Heart right ventricle (tissue), 16 donors: ENCODE results near the gene MROH7. TPM values are rescaled to one million over a fixed set of nuclear protein-coding genes. Genes with fewer than 3 reads are reported as not detected.

Experiments used
- ATAC-seq, 8 donors: fragments of 200-7000 bp; cut with Tn5 transposase; one replicate each; pipeline ENCODE4 v1.9.1; 2020; ENCODE audit warnings: mild to moderate bottlenecking in 8 of 8, moderate library complexity in 8 of 8, moderate number of reproducible peaks in 1 of 8
- DNase-seq, 2 donors: peaks; one replicate each; pipeline ENCODE4 v3.0.0-alpha.2; 2020
- H3K27ac ChIP-seq, 10 donors: fragments of 200-600 bp; sonication (generic) in 2 of 10; one replicate each; pipeline versions ENCODE4 v1.5.0 to v1.8.0; 2020 to 2022; ENCODE audit warnings: mild to moderate bottlenecking in 3 of 10
- H3K27me3 ChIP-seq, 7 donors: fragments of 200-600 bp; one replicate each; pipeline ENCODE4 v1.8.0; 2021 to 2022; ENCODE audit warnings: mild to moderate bottlenecking in 2 of 7
- H3K36me3 ChIP-seq, 9 donors: fragments of 200-600 bp; sonication (generic) in 1 of 9; one replicate each; pipeline versions ENCODE4 v1.5.0 to v1.8.0; 2020 to 2022; ENCODE audit warnings: mild to moderate bottlenecking in 2 of 9
- H3K4me1 ChIP-seq, 9 donors: fragments of 200-600 bp; sonication (generic) in 1 of 9; one replicate each; pipeline versions ENCODE4 v1.5.0 to v1.8.0; 2020 to 2022; ENCODE audit warnings: mild to moderate bottlenecking in 4 of 9
- H3K4me3 ChIP-seq, 10 donors: fragments of 200-600 bp; sonication (generic) in 2 of 10; one replicate each; pipeline versions ENCODE4 v1.5.0 to v1.8.0; 2020 to 2022; ENCODE audit warnings: mild to moderate bottlenecking in 7 of 10, moderate library complexity in 2 of 10
- H3K9me3 ChIP-seq, 11 donors: fragments of 200-600 bp in 10 of 11; sonication (generic) in 2 of 11; one replicate each; pipeline versions ENCODE4 v1.5.0 to v1.8.0; 2013 to 2022; ENCODE audit warnings: mild to moderate bottlenecking in 2 of 11, control low read depth in 1 of 11, moderate library complexity in 1 of 11
- CTCF ChIP-seq, 9 donors: fragments of 200-600 bp; sonication (generic) in 2 of 9; IDR thresholded peaks; one replicate each; pipeline versions ENCODE4 v1.5.0 to v1.8.0; 2021 to 2022; ENCODE audit warnings: antibody characterized with exemption in 9 of 9, mild to moderate bottlenecking in 5 of 9, moderate library complexity in 1 of 9
- WGBS, 2 donors: extraction: QIAGEN DNeasy Blood & Tissue Kit; methylation state at CpG; one replicate each; pipeline ENCODE4 v1.1.7; 2013; ENCODE audit warnings: inconsistent platforms in 1 of 2; 5-methylcytosine and 5-hydroxymethylcytosine counted together
- intact Hi-C, 10 donors: fragments of 100-400 bp; cut with DNase I; formaldehyde crosslinking; loops; one replicate each; pipeline versions ENCODE4 v1.11.1 to v1.14.2; 2022
- polyA plus RNA-seq, 2 donors: library from polyadenylated mRNA; stranded (reverse); fragments of 200-250 nt; gene quantifications; one replicate each; pipeline ENCODE4 v1.2.3, GENCODE V29; 2013
- total RNA-seq, 10 donors: library from RNA; stranded (reverse); fragmentation: NEBNext Ultra II Directional in 3 of 10; extraction: Animal tissue kit (Norgen Biotek cat#: 25700) in 3 of 10; gene quantifications; one replicate each; pipeline versions ENCODE4 v1.2.1 to v1.2.4, GENCODE V29; 2021 to 2023
- donor health status: Arrhythmogenic right ventricular cardiomyopathy.
- donor health status: ischemic (EF 13 %, LVEDD 7.1; RV severe dilation, severe dysfunction).
- donor health status: healthy with polysubstance abuse.
- donor health status: DM: no; HTN: yes; CAD: no.
- donor health status: DM: no; HTN: no; CAD: no.
- donor health status: ischemic (EF 25% LVEDD 6.9; RV normal size, moderate dysfunction).
- donor health status: ischemic (EF 25% LVEDD 5.7; RV mildly dilated, moderate dysfunction).
- donor health status: healthy.
- donor health status: DM: yes; HTN: yes; CAD: no.
- donor health status: Ischemic cardiomyopathy.
- donor health status: ischemic (EF 35%, LVEDD 5.7; RV mildly dilated, moderate dysfunction).
- donor health status: nonischemic (EF 11% LVEDD 7.7; RV severe dilation, severe dysfunction).
- donor health status: DM: yes; HTN: yes; CAD: no.
- donor health status: PGD.
- donor health status: ischemic (EF 29% LVEDD 5.4; RV normal size, mild dysfunction).
- donor health status: nonischemic (EF 23%, LVEDD 6.1; RV moderate dilation, normal function).

Gene MROH7
- total and polyA plus RNA-seq, 12 donors, result 2.1 to 25.8 (median 12.8) TPM

DNA sequence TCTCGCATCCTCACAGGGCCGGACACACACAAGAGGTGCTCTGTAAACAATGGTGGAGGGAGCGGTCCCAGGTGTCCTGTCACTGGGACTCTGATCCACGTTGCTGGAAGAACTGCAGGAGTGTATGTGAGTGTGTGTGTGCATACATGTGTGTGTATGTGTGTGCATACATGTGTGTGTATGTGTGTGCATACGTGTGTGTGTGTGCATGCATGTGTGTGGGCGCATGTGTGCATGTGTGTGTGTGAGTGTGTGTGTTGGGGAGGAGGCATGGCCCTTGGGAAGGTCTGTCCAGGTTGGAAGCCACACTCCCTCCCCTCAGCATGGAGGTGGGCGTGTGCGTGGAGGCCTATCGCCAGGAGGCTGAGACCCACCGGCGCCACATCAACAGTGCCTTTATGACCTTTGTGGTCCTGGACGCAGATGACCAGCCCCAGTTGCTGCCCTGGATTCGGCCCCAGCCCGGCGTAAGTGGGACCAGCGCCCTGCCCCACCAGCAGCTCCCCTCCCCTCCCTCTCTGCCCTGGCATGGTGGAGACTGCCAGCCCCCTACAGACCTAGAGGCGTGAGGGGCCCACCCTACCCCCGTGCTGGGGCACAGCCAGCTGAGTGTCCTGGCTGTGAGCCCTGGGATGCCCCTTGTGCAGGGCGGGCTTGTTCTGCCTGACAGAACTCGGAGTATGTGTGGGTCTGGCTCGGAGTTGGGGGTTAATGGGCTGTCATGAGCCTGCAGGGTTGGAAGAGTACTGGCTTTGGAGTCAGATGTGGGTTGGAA lies 40.5 kb upstream of the MROH7 start:
- Histone ChIP-seq H3K4me1 (peaks cover 0 to 21% (median 0%) of the 10 kb centered on the region in 9 donors), H3K27me3 (no peaks in the 10 kb centered on the region), H3K36me3 (peaks cover 0 to 84% (median 16%) of the 10 kb centered on the region in 9 donors), H3K9me3 (no peaks in the 10 kb centered on the region), H3K4me3 (no peak overlapping the region), H3K27ac (peak overlapping the region in 3 of 10 donors; percentile 5 to 15 (median 10))
- intact Hi-C loops, result no loop called here
- TF ChIP-seq CTCF (IDR thresholded peaks at IDR 0.05), result no peak
- DNase-seq (no peak), ATAC-seq (peak in 5 of 8 donors; percentile 20 to 52 (median 39))
- WGBS, 2 donors, result 49 to 70% methylated on average over 18 to 21 of the region's 21 CpGs

- peaks cover 0 to 78% (median 16%) of the 10 kb centered on the region in 9 donors for H3K36me3 ChIP-seq
- TF ChIP-seq CTCF (IDR thresholded peaks at IDR 0.05), result no peak
- H3K27me3 ChIP-seq, result no peaks in the 10 kb centered on the region
- peak in 1 of 8 donors; percentile 28 for ATAC-seq
- no peak for DNase-seq
- H3K9me3 ChIP-seq, result no peaks in the 10 kb centered on the region
- peaks cover 0 to 15% (median 0%) of the 10 kb centered on the region in 9 donors for H3K4me1 ChIP-seq
- 77 to 84% methylated on average over 10 of the region's 10 CpGs for WGBS, 2 donors
- H3K27ac ChIP-seq, result peak overlapping the region in 1 of 10 donors; percentile 10
- intact Hi-C loops, result no loop called here
- H3K4me3 ChIP-seq, result no peak overlapping the region
Measured at GRCh38 chr1:54601730-54602129, 39.9 kb upstream of the MROH7 start.

DNA sequence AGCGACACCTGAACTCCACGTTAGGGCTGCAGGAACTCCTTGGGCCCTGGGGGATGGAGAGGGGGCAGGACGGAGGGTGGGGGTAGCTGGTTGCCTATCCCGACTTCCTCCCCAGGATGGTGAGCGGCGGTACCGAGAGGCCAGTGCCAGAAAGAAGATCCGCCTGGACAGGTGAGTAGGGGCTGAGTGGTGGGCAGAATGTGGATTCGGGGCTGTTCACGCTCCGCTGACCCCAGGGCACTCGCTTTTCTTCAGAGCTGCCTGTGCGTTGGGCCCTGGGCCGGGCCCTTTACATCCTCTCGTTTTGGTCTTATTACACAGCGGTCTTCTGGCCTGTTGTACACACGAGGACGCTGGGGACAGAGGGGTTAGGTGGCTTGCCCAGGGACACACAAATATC lies 39.0 kb upstream of the MROH7 start:
- DNase-seq, result no peak
- intact Hi-C loops, result no loop called here

DNA sequence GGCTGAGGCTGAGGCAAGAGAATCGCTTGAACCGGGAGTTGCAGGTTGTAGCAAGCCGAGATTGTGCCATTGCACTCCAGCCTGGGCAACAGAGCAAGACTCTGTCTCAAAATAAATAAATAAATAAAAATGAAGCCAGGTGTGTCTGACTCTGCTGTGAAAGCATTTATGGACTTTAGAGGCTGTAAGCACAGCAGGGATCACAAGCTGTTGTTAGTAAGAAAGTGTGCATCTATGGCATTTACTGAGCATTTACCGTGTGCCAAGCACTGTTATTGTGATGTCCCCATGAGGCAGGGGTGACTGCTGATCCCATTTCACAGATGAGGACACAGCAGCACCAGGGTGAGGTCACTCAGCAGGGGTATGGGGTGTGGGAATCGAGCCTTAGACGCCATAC lies 38.3 kb upstream of the MROH7 start:
- Histone ChIP-seq H3K36me3 (peaks cover 0 to 72% (median 14%) of the 10 kb centered on the region in 9 donors), H3K4me1 (peaks cover 0 to 15% (median 0%) of the 10 kb centered on the region in 9 donors), H3K4me3 (no peak overlapping the region), H3K9me3 (no peaks in the 10 kb centered on the region), H3K27me3 (no peaks in the 10 kb centered on the region), H3K27ac (no peak overlapping the region)
- intact Hi-C loops, result no loop called here
- TF ChIP-seq CTCF (IDR thresholded peaks at IDR 0.05), result no peak
- DNase-seq (no peak), ATAC-seq (no peak)
- 90 to 95% methylated on average over 6 of the region's 6 CpGs for WGBS, 2 donors

More for the DNA sequence above, 39.0 kb upstream of the MROH7 start:
- H3K4me3 ChIP-seq, result no peak overlapping the region
- H3K9me3 ChIP-seq, result no peaks in the 10 kb centered on the region
- H3K27ac ChIP-seq, result no peak overlapping the region
- 83 to 86% methylated on average over 18 of the region's 18 CpGs for WGBS, 2 donors
- peaks cover 0 to 72% (median 16%) of the 10 kb centered on the region in 9 donors for H3K36me3 ChIP-seq
- TF ChIP-seq CTCF (IDR thresholded peaks at IDR 0.05), result no peak
- H3K4me1 ChIP-seq, result peaks cover 0 to 15% (median 0%) of the 10 kb centered on the region in 9 donors
- H3K27me3 ChIP-seq, result no peaks in the 10 kb centered on the region
- ATAC-seq, result no peak
